ENCODE results near the gene CEMIP2.

Gene CEMIP2

GRCh38 chr9:71643330-71643729 lies 125.0 kb downstream of the CEMIP2 start:
- no peak for DNase-seq (ENCODE audit: low read depth)

GRCh38 chr9:71642056-71642455 lies 126.3 kb downstream of the CEMIP2 start:
- DNase-seq (ENCODE audit: low read depth), result no peak

DNA sequence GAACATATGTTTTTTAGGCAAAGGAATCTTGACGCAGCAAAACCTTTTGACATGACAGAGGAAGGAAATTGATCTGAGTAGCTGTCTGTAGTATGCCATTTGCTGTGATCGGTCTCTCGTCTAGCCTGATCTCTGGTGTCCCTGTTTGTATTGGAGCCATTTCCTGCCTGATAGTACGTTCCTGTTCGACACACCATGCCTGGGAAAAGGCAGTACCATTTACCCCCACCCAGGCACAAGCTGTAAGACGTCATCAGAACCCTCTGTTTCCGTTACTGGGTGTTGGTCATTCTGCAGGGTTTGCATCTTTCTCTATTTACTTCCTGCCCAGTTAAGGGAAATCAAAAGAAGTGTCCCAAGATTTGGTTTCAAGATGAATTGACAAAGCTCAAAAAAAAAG lies 129.7 kb downstream of the CEMIP2 start:
- no peak for DNase-seq (ENCODE audit: low read depth)

DNA sequence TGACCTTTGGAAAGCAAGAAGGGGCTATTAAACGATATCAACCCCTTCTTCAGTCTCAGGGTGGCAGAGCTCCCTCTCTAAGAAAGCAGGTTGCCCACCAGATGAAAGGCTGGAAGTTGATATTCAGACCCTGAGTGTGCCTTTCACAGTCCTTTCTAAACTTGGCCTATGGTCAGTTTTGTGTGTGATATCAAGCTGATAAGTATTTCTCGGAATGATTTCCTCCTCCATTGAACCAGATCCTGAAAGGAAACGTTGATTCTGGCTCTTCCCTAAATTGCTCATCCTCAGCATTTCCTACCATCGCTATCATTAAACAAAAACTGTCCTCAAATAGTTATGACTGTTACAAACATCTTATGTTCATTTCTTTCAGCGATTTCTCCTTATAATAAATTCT lies 130.4 kb downstream of the CEMIP2 start:
- DNase-seq (ENCODE audit: low read depth), result no peak

GRCh38 chr9:71637375-71637774 lies 130.9 kb downstream of the CEMIP2 start:
- DNase-seq (ENCODE audit: low read depth), result no peak

- no peak for DNase-seq (ENCODE audit: low read depth)
Observed at GRCh38 chr9:71636143-71636839, 132.0 kb downstream of the CEMIP2 start.

GRCh38 chr9:71634752-71635151 lies 133.6 kb downstream of the CEMIP2 start:
- DNase-seq (ENCODE audit: low read depth), result no peak

Measured in T-helper 22 cell (primary cell).